NCI-H1417 (cell line): ENCODE measurements around the gene LRCH1.

Source experiments
- DNase-seq, 3 experiments: peaks; one replicate each; lab custom pipeline; 2025; lab: John Stamatoyannopoulos, UW

Gene LRCH1

GRCh38 chr13:46615888-46616531 lies 63.0 kb downstream of the LRCH1 start:
- peak in 2 of 3 experiments; percentile 8 to 29 for DNase-seq

- no peak for DNase-seq
Measured at GRCh38 chr13:46617229-46617721, 64.3 kb downstream of the LRCH1 start.

GRCh38 chr13:46617885-46618284 lies 64.9 kb downstream of the LRCH1 start:
- DNase-seq = no peak

- DNase-seq = no peak
Measured at GRCh38 chr13:46618694-46619254, 65.8 kb downstream of the LRCH1 start.

DNA sequence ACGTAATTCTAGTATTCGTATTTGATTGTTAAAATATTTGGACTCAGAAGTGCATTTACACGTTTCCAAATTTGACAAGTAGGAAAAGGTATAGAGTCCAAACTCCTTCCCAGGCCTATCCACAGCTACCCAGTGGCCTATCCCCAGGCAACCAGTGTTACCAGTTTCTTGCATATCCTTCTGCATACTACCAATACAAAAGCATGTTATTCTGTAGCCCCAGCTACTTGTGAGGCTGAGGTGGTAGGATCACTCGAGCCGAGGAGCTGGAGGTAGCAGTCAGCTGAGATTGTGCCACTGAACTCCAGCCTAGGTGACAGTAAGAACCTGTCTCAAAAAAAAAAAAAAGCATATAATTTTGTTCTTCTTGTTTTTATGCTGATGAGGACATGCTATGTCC lies 67.1 kb downstream of the LRCH1 start:
- DNase-seq = no peak

- no peak for DNase-seq
Measured at GRCh38 chr13:46620471-46620870, 67.5 kb downstream of the LRCH1 start.

DNA sequence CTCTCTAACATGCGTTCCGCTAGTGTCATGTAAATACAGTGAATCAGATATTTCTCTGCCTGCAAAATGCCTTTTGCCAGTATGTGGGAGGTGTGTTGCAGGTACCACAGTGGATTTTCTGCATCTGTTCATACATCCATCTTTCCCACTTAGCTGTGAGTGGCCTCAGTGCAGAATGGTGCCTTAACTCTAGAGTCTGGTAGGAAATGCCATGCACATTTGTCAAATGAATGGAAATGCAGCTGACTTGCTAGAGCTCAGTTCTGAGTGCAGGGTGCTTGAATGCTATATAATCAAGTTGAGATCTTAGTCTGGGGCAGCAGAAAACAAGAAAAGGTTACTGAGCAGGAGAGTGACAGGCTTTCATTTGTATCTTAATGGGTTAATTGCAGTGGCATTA lies 68.2 kb downstream of the LRCH1 start:
- DNase-seq = peak in 1 of 3 experiments; percentile 37

GRCh38 chr13:46621792-46622629 lies 69.0 kb downstream of the LRCH1 start:
- peak in 1 of 3 experiments; percentile 58 for DNase-seq

DNA sequence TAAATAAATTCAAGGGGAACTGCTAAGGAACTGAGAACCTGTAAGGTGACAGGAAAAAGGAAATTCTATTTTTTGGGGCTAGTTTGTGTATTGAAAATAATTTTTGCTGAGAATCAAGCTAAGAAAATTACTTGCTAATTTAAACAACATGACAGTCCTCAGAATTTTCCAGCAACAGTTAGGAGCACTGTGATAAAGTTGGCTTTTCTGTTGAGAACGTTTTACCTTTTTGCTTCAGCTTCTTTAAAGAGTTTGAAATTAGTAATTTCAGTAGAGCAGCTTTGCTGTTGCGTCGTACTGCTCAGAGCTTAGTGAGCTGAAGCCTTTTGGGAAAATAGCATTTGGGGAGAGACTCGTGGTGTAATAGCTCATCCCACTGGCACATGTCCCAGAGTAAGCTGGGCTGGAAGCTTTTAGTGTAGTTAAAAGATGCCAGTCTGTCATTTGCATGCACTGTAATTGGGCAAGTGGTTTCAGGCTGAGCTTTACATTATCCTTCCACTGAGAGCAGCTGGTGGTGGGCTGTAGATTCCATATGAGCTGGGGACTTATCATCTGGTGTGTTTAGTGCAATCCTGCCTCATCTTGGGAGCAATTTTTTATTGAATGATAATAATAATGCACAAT lies 69.8 kb downstream of the LRCH1 start:
- peak; percentile 4 to 38 (median 19) for DNase-seq

DNA sequence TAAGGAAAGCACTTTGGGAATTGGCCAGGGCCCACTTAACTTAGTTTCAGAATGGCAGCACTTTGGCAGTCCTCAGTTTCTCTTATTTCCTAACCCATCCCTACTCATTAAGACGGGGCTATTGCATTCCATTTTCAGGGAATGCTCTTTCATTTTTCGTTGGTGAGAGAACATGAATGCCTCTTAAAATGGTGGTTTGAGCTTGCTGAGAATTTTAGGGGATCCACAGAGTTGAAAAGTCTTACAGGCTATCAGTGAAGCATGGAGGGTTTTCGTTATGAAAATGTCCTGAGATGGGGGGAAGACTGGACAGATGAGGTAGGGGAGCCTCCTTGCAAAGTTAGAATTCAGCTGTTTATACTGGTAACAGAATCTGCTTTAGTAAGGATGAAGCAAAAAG lies 71.4 kb downstream of the LRCH1 start:
- DNase-seq = no peak

GRCh38 chr13:46624821-46625220 lies 71.9 kb downstream of the LRCH1 start:
- peak in 1 of 3 experiments; percentile 47 for DNase-seq

GRCh38 chr13:46627462-46627861 lies 74.5 kb downstream of the LRCH1 start:
- DNase-seq = no peak

- no peak for DNase-seq
Measured at GRCh38 chr13:46628622-46629365, 75.8 kb downstream of the LRCH1 start.

GRCh38 chr13:46629811-46630413 lies 76.9 kb downstream of the LRCH1 start:
- no peak for DNase-seq

- DNase-seq = peak in 1 of 3 experiments; percentile 5
Measured at GRCh38 chr13:46630431-46631178, 77.6 kb downstream of the LRCH1 start.

DNA sequence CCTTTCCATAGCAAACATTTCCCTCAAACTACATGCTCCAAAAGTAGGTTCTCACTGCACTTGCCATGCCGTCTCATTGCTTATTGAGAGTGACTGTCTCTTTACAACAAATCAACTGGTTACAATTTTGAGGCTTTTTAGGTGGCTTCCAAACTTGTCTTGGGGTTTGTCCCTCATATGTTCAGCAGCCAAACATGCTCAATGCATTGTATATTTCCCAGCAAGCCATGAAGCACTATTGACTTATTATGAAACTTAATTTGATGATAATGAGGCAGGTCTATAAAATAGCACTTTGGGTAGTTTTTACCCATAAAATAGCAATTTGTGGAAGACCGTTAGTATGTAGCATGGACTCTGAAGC lies 78.2 kb downstream of the LRCH1 start:
- DNase-seq = no peak

DNA sequence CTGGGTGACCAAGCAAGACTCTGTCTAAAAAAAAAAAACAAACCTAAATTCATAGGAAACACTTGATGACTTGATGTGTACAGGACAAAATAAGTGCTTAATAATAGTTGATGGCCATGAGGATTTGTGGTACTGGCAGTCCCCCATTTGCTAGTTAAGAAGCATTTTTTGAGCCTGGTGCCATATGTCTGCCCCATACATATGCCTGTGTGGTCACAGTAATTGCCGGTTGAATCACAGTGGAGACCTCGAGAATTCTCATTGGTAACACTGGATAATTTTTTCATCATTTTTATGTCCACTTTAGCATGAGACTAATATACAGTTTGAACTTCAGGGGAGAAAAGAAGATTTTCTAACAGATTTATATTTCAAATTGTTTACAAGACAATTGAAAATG lies 79.2 kb downstream of the LRCH1 start:
- DNase-seq = no peak

DNA sequence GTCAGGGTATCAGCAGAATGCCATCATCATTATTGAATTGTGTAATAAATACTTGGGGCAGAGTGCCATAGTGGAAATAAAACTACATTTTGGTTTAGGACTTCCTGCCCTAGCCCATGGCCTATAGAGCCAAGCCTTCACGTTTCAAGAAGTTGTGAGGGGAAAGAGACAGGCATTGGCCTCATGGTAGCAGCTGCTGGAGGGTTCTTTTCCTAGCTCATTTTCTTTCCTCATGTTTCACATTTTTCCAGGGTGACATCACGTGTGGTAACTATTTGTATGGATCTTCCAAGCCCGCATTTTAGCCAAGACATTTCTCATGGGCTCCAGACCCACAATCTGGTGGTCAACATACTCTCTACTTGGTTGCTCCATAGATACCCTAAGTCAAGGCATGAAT lies 80.4 kb downstream of the LRCH1 start:
- DNase-seq = no peak

- DNase-seq = no peak
Measured at GRCh38 chr13:46636451-46636850, 83.5 kb downstream of the LRCH1 start.

DNA sequence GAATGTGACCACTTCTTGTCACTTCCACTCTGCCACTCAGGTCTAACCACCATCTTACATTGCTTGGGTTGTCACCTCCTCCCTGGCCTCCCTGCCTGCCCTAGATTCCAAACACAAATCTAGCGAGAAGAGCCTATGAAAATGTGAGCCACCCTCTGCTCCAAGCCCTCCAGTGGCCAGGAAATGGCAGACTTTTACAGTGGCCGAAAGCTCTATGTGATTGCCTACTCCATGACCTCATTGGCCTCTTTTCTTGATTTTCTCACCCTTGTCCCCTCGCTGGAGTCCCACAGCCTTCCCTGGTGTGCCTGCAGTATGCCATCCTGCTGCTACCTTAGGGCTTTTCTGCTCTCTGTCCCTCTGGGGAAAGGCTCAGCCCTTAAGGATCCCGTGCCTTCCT lies 84.2 kb downstream of the LRCH1 start:
- DNase-seq = no peak

GRCh38 chr13:46638262-46638661 lies 85.3 kb downstream of the LRCH1 start:
- DNase-seq = no peak
